Testis (tissue), 3 donors: ENCODE measurements around the gene KCNRG. TPM values are rescaled to one million over a fixed set of nuclear protein-coding genes. Genes with fewer than 3 reads are reported as not detected.

Experiments used
- DNase-seq: peaks from one replicate; pipeline ENCODE4 v3.0.0-alpha.2; 2019
- H3K27ac ChIP-seq, 2 donors: fragments of 200-600 bp; sonication (generic); one replicate each; pipeline ENCODE4 v1.5.1; 2019
- H3K27me3 ChIP-seq: fragments of 200-600 bp; sonication (generic); one replicate; pipeline ENCODE4 v1.5.1; 2019
- H3K36me3 ChIP-seq: fragments of 200-600 bp; sonication (generic); one replicate; pipeline ENCODE4 v1.5.1; 2017; ENCODE audit warnings: low read depth; ENCODE audit errors: missing control alignments
- H3K4me1 ChIP-seq: fragments of 200-600 bp; sonication (generic); one replicate; pipeline ENCODE4 v1.5.1; 2019
- H3K4me3 ChIP-seq, 2 donors: fragments of 200-600 bp; sonication (generic); one replicate each; pipeline ENCODE4 v1.5.1; 2017 to 2019
- H3K9me3 ChIP-seq: fragments of 200-600 bp; sonication (generic); one replicate; pipeline ENCODE4 v1.5.1; 2017
- CTCF ChIP-seq, 3 experiments: fragments of 450-650 bp in 2 of 3; fragments of 200-600 bp in 1 of 3; sonication (generic) in 1 of 3; IDR thresholded peaks; one replicate each; pipeline ENCODE4 v1.5.1; 2016 to 2019; ENCODE audit warnings: antibody characterized with exemption in 3 of 3, mild to moderate bottlenecking in 2 of 3, moderate library complexity in 1 of 3
- POLR2A ChIP-seq: fragments of 450-650 bp; IDR thresholded peaks from one replicate; pipeline ENCODE4 v1.6.1; 2017; ENCODE audit warnings: antibody characterized with exemption, mild to moderate bottlenecking, moderate library complexity
- WGBS, 2 donors: methylation state at CpG; one replicate each; pipeline ENCODE4 v1.1.5; 2018; 5-methylcytosine and 5-hydroxymethylcytosine counted together
- intact Hi-C: fragments of 100-400 bp; cut with DNase I; formaldehyde crosslinking; loops from one replicate; pipeline ENCODE4 v1.15.1; 2023; ENCODE audit warnings: low total_unique reads
- polyA plus RNA-seq: library from polyadenylated mRNA; stranded (reverse); fragments of 350-450 nt; fragmentation: Illumina TruSeq; extraction: RNeasy Lipid Tissue Mini Kit (QIAGEN cat#74804); gene quantifications from one replicate; pipeline ENCODE4 v1.2.3, GENCODE V29; 2014; ENCODE audit warnings: low read depth, low replicate concordance; ENCODE audit not compliant: insufficient read depth
- total RNA-seq, 2 donors: library from RNA; depleted of rRNA; stranded (reverse); fragments of >200 nt; gene quantifications; one replicate each; pipeline ENCODE4 v1.2.3, GENCODE V29; 2016

KCNRG gene
- total and polyA plus RNA-seq, 3 donors from 2014 or later: 1.1 to 3.1 (median 2.9) TPM

GRCh38 chr13:50001287-50001686 lies 14.0 kb upstream of the KCNRG start:
- TF ChIP-seq POLR2A (no peak), CTCF (IDR thresholded peaks at IDR 0.05) (no peak)
- Histone ChIP-seq H3K36me3 (no peaks in the 10 kb centered on the region), H3K27ac (no peak overlapping the region), H3K27me3 (no peaks in the 10 kb centered on the region), H3K9me3 (no peaks in the 10 kb centered on the region), H3K4me1 (peaks cover 25% of the 10 kb centered on the region), H3K4me3 (no peak overlapping the region)
- intact Hi-C loops: no loop called here
- WGBS, 2 donors: 50 to 68% methylated on average over 1 of the region's 1 CpG
- no peak for DNase-seq

GRCh38 chr13:50006426-50007135 lies 8.7 kb upstream of the KCNRG start:
- Histone ChIP-seq H3K4me3 (no peak overlapping the region), H3K27me3 (no peaks in the 10 kb centered on the region), H3K4me1 (peaks cover 11% of the 10 kb centered on the region), H3K9me3 (no peaks in the 10 kb centered on the region), H3K36me3 (no peaks in the 10 kb centered on the region), H3K27ac (no peak overlapping the region)
- WGBS, 2 donors: 93 to 95% methylated on average over 7 of the region's 7 CpGs
- DNase-seq: no peak
- intact Hi-C loops: no loop called here
- TF ChIP-seq CTCF (IDR thresholded peaks at IDR 0.05) (no peak), POLR2A (no peak)

- intact Hi-C loops: no loop called here
- H3K27ac ChIP-seq: no peak overlapping the region
- H3K4me1 ChIP-seq: peaks cover 9% of the 10 kb centered on the region
- 88 to 93% methylated on average over 1 of the region's 1 CpG for WGBS, 2 donors
- DNase-seq: no peak
- H3K36me3 ChIP-seq: no peaks in the 10 kb centered on the region
- H3K27me3 ChIP-seq: no peaks in the 10 kb centered on the region
- TF ChIP-seq CTCF (IDR thresholded peaks at IDR 0.05): no peak
- no peak for TF ChIP-seq POLR2A
- no peak overlapping the region for H3K4me3 ChIP-seq
- no peaks in the 10 kb centered on the region for H3K9me3 ChIP-seq
Measured at GRCh38 chr13:50011461-50011860, 3.8 kb upstream of the KCNRG start.

GRCh38 chr13:50012396-50013169 lies 2.7 kb upstream of the KCNRG start:
- TF ChIP-seq POLR2A (no peak), CTCF (IDR thresholded peaks at IDR 0.05) (no peak)
- Histone ChIP-seq H3K4me1 (peaks cover 15% of the 10 kb centered on the region), H3K36me3 (no peaks in the 10 kb centered on the region), H3K27me3 (no peaks in the 10 kb centered on the region), H3K4me3 (no peak overlapping the region), H3K27ac (no peak overlapping the region), H3K9me3 (no peaks in the 10 kb centered on the region)
- DNase-seq: no peak
- intact Hi-C loops: no loop called here
- 87 to 90% methylated on average over 6 of the region's 6 CpGs for WGBS, 2 donors
